GM15510 (cell line): ENCODE results near the gene BPIFB1.

Source experiments
- POLR2A ChIP-seq: IDR thresholded peaks from 3 replicates; pipeline ENCODE4 v1.6.1; 2011; ENCODE audit warnings: borderline replicate concordance; ENCODE audit not compliant: insufficient read length; ENCODE audit errors: extremely low read depth

The BPIFB1 gene

DNA sequence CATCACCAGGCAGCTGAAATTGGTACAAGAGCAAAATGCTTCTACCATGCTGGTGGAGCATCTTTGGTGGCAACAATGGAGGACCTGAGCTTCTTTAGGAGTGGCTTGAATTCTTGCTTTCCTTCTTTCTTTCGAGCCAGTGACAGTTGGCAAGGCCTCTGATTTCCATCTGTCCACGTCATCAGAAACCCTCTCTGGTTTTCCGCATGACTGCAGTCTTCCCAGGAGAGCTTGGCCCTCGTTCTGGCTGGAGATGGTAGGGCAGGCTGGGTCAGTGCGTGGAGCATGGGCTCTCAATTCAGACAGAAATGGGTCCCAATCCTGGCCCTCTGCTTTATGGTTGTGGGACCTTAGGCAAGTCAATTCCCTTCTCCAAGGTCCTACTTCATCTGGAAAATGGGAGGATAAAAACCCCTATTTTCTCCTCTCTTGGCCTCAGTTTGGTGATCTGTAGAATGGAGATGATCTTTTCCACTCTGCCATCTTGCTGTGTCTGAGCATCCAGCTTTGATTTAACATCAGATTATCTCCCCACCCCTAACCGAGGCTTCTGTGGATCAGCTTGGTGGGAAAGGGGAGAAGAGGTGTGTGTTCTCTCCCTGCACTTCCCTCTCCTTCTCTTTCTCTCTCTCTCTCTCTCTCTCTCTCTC lies 3.6 kb upstream of the BPIFB1 start:
- no peak for TF ChIP-seq POLR2A

DNA sequence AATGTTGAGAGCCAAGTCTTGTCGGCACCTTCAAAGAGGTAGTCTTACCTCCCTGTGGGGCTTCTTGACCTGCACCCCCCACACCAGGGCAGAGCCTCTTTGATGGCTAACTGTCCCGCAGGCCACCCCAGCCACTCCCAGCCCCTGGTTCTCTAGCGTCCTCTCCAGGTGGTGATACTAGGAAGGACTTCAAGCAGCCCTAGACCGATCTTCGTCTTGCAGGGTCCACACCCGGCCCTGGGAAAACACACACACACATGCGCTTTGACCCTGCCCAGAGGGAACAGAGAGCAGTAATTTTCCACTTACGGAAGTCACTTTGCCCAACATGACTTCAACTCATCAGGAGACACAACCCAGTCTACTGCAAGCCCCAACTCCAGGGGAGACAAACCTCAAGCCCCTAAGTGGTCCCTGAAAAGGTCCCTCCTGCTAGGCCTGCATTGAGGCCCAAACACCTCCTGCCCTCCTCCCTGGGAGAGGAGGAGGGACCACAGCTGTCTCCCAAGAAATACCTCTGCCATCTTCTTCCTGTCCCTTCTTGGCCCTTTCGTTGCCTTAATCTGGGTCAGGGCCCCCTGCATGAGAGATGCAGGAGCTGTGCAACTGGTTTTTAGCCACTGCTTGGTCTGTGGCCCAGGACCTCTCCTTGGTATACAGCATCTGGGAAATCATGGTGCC lies 2.9 kb upstream of the BPIFB1 start:
- TF ChIP-seq POLR2A, result no peak

DNA sequence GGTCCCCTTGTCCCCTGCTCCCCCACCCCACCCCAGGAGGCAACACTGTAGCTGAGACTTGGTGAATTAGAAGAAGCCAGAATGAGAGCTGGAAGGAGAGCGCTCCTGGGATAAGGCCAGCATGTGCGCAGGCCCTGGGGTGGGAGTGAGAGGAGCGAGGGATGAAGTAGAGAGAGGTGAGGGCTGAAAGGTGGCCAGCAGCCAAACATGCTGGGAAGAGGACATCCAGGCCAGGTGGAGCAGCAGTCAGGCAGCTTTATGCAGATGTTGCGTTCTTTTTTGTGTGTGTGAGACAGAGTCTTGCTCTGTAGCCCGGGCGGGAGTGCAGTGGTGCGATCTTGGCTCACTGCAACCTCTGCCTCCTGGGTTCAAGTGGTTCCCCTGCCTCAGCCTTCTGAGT lies 2.2 kb upstream of the BPIFB1 start:
- TF ChIP-seq POLR2A, result no peak

DNA sequence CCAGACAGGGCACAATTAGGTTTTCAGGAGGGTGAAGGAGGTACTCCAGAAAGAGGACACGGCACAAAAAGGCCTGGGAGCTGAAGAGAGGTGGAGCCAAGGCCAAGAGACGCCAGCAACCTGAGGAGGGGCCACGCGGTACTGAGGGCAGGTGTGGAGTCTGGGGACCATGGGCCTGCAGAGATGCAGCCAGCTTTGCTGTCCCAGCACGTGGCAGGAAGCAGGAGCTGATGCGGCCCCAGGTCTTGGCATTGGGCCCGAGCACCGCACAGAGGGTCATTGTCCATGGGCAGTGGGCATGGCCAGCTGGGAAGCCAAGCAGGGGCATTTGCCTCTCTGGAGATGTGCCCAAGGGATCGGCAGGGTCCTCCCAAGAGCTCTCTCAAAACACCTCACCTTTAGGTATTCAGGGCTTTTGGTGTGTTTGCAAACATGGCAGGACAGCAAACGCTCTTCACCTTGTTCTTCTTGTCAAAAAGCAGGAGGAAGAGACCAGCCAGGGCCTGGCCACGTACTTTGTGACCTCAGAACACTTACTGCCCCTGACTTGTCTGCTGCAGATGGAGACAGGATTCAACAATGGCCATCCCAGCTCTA lies 1.4 kb upstream of the BPIFB1 start:
- TF ChIP-seq POLR2A, result no peak

DNA sequence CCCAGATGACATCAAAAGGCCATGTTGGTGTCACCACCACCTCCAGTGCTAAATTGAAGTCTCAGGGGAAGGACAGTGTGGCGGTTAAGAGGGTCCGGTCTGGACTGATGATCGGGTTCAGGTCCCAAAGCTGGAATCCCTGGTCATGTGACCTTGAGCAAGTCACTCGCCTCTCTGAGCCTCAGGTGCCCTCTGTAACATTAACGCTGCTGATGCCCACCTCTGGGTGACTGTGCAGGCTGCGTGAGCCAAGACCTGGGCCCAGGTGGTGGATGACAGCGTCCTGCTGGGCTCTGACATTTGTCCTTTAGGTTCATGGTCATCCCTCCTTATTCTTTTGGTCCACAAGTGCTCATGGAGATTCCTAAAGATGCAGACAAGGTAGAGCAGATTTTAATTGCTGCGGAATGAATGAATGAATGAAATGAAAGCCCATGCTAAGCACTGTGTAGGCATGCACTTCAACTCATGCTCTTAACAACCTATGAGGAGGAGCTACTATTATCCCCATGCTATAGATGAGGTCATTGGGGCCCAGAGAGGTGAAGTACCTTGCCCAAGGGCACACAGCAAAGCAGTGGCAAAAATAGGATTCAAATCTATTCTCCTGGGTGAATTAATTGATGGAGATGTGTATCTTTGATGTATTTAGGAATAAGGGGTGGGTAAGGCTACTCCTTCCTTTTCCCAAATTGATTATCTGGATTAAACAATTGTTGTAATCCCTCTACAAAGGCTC lies 649 bp upstream of the BPIFB1 start:
- no peak for TF ChIP-seq POLR2A

DNA sequence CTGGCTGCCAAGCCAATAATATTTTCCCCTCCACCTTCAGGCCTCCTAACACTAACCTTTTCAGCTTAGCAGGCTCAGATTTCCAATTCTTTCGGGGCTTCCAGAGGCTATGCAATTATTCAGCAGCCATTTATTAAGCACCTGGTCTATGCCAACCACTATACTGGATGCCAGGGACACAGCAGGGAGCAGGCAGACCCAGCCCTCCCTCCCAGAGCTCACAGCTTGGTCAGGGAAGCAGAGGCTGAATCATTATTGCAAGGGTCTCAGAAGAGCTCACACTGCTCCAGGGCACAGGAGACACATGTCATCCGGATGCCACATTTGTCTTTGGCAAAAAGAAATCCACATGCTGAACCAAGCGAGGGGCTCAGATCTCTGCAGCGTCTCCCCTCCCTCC lies 1.3 kb downstream of the BPIFB1 start:
- no peak for TF ChIP-seq POLR2A

DNA sequence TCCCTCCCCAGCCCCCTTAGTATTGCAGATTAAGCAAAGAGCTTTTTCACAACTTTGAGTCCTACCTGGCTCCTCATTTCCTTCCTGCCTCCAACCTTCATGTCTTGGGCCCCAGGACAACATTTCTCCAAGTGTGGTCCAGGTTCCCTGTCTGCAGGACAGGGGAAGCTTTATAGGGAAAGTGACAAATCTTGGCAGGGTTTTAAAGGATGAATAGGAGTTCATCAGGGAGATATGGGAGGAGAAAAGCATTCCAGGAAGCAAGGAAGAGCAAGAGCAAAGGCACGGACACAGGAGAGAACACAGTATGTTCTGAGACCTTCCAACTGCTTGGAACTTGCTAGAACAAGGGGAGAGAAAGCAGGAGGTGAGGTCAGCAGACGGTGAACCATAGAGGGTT lies 1.9 kb downstream of the BPIFB1 start:
- TF ChIP-seq POLR2A, result no peak

DNA sequence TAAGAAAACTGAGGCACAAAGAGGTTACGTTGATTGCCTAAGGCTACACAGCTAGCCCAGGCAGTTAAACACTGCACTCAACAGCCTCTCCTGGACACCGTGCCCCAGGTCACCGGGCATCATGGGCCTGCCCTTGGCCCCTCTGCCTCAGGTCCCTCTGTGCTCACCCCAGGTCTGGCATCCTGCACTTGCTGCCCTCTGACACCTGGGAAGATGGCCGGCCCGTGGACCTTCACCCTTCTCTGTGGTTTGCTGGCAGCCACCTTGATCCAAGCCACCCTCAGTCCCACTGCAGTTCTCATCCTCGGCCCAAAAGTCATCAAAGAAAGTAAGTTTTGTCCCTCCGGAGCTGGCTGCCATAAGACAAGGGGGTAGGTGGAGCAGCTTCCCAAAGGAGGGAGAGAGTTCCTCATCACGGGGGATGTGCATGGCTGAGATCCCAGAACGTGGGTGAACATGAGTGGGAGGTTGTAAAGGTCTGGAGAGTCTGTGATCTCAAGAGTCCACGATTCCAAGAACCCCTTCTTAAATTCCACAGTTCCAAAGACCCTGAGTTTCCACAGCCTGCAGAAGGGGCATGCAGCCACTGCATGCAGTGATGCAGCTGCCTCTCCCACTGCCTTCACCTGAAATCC lies 3.0 kb downstream of the BPIFB1 start:
- TF ChIP-seq POLR2A, result no peak

DNA sequence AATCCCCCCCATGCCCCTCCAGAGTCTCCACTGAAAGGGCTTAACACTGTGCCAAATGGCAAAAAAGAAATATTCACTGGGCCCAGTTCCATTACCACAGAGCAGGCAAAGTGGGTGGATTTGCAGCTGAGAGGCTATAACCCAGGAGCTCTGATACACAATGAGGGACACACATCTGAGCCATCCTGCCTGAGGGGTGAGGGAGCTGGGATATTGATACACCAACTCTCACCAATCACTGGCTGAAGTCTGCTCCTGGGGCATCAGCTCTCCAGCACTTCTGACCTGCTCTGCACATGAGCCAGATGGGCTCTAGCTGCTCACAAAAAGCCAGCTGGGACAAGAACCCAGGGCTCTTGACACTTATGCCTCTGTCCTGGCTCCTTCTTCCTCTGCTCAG lies 4.9 kb downstream of the BPIFB1 start:
- TF ChIP-seq POLR2A, result no peak

DNA sequence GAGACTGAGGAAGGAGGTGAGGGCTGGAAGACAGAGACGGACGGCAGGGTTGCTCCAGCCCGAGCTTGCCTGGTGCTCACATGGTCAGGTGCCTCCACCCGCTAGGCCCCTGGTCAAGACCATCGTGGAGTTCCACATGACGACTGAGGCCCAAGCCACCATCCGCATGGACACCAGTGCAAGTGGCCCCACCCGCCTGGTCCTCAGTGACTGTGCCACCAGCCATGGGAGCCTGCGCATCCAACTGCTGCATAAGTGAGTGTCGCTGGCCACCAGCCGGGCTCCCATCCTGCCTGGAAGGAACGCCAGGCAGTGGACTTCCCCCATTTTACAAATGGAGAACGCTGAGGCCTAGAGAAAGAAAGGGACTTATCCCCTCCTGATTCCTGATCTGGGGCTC lies 7.8 kb downstream of the BPIFB1 start:
- no peak for TF ChIP-seq POLR2A

DNA sequence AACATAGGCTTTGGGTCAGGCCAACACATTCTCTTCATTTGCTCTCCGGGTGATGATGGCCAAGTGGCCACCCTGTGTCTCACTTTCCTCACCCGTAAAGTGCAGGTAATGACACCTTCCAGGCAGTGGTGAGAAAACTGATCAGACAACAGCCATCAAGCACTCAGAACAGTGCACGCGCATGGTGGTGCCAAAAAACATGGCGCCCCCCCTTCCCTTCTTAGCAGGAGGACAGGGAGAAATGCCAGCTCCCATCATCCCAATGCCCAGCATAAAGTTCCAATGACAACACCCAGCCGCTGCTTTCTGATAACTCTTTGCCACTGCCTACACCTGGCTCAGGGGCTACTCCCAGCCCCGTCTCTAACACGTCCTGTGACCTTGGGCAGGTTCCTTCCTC lies 8.4 kb downstream of the BPIFB1 start:
- no peak for TF ChIP-seq POLR2A

DNA sequence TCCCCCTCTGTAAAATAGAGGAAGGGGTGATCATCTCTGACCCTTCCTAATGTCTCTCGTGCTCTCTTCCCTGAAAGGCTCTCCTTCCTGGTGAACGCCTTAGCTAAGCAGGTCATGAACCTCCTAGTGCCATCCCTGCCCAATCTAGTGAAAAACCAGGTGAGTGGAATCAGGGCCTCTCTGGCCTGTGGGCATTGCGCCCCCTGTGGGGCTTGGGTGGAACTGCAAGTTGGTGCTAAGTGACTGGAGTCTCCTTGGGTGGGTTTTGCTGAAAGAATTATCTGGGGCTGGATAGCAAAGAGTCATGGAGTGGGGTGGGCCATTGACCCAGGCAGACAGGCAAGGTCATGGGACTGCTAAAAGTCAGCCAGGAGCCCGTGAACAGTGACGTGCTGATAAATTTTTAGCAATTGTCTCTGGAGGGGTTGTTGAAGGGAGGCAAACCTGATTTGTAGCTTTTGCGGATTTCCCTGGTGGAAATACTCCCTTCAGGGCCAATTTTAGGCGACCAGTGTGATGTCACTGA lies 8.9 kb downstream of the BPIFB1 start:
- TF ChIP-seq POLR2A, result no peak

DNA sequence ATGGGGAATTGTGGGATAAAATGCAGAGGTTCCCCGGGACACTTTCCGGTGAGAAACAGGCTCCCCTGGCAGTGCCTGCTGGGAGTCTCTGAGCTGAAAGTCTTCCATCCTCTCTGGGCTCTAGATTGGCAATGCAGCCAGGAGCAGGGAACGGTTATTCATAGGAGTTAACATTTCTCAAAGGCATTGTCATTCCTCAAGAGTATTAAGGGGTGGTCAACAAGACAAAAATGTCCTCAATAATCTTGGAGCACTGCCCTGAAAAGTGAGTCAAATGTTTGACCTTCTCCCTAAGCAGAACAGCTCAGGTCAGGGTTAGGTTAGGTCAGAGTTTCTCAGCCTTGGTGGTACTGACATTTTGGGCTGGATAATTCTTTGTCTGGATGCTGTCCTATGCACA lies 13.2 kb downstream of the BPIFB1 start:
- TF ChIP-seq POLR2A, result no peak

DNA sequence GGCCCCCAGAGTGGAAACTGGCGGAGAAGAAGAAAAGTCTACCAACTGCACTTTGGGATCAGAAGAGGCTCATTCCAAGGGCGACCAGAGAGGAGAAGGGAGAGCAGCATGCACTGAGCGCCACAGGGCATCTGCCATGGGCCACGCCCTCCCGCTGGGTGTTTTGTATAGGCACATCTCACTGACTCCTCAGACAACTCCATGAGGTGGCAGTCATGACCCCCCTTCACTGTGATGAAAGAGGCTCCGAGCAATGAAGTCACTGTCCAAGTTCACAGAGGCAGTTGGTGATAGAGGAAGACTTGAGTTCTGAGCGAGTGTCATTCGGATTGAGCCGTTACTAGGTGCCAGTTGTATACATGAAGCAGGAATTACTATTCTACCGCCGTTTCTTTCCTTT lies 15.4 kb downstream of the BPIFB1 start:
- no peak for TF ChIP-seq POLR2A
